ENCODE results near the gene C2CD4C. TPM values are rescaled to one million over a fixed set of nuclear protein-coding genes. Genes with fewer than 3 reads are reported as not detected.
A peak's percentile ranks its signal among the peaks of the same experiment; 100 is the strongest.

Gene C2CD4C
- total RNA-seq, 3 donors from 2014 or later (not counting 1 experiment from before 2014, with no cell fraction given) = not detected

DNA sequence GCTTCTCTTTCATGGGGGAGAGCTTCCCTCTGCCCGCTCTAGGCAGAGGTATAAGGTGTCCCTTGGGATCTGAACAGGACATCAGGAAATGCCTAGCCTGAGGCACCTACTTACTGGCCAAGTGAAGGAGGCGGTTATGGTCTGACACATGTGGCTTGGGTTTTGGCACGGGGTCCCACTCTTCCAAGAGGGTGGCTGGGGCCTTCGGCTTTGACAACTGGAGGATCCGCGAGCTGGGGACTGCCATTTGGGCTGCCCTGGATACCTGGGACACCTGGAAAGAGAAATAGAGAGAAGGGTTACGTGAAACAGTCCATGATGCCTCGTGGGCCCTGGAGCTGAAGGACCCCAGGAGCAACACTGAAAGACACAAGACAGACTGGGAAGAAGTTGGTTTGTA lies 42.0 kb downstream of the C2CD4C start:
- no peak for ATAC-seq
- Mint-ChIP-seq H3K4me1 (no peaks in the 10 kb centered on the region), H3K36me3 (no peaks in the 10 kb centered on the region), H3K27me3 (ENCODE audit: low read depth in 2 of 2) (peaks cover 13 to 18% of the 10 kb centered on the region in 2 donors), H3K27ac (no peak overlapping the region), H3K4me3 (no peak overlapping the region), H3K9me3 (no peaks in the 10 kb centered on the region)
- H3K4me3 ChIP-seq (ENCODE audit: low read length) = no peak overlapping the region
- H3K27me3 ChIP-seq (ENCODE audit: control insufficient read depth, insufficient read depth, low read length) = no peaks in the 10 kb centered on the region
- TF ChIP-seq, protein P1, sequence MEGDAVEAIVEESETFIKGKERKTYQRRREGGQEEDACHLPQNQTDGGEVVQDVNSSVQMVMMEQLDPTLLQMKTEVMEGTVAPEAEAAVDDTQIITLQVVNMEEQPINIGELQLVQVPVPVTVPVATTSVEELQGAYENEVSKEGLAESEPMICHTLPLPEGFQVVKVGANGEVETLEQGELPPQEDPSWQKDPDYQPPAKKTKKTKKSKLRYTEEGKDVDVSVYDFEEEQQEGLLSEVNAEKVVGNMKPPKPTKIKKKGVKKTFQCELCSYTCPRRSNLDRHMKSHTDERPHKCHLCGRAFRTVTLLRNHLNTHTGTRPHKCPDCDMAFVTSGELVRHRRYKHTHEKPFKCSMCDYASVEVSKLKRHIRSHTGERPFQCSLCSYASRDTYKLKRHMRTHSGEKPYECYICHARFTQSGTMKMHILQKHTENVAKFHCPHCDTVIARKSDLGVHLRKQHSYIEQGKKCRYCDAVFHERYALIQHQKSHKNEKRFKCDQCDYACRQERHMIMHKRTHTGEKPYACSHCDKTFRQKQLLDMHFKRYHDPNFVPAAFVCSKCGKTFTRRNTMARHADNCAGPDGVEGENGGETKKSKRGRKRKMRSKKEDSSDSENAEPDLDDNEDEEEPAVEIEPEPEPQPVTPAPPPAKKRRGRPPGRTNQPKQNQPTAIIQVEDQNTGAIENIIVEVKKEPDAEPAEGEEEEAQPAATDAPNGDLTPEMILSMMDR (IDR thresholded peaks at IDR 0.05) = no peak
- no peaks in the 10 kb centered on the region for H3K36me3 ChIP-seq (ENCODE audit: control insufficient read depth, insufficient read depth, low read length)
- WGBS (ENCODE audit: insufficient coverage) = 91% methylated on average over 8 of the region's 8 CpGs
- H3K27ac ChIP-seq (ENCODE audit: low read length) = no peak overlapping the region
- intact Hi-C loops (cut with micrococcal nuclease) = no loop called here
- DNase-seq = peak in 1 of 2 donors; percentile 4
- H3K9me3 ChIP-seq (ENCODE audit: control insufficient read depth, insufficient read depth, low read length) = no peaks in the 10 kb centered on the region
- H3K4me1 ChIP-seq (ENCODE audit: control insufficient read depth, insufficient read depth, low read length) = no peaks in the 10 kb centered on the region

DNA sequence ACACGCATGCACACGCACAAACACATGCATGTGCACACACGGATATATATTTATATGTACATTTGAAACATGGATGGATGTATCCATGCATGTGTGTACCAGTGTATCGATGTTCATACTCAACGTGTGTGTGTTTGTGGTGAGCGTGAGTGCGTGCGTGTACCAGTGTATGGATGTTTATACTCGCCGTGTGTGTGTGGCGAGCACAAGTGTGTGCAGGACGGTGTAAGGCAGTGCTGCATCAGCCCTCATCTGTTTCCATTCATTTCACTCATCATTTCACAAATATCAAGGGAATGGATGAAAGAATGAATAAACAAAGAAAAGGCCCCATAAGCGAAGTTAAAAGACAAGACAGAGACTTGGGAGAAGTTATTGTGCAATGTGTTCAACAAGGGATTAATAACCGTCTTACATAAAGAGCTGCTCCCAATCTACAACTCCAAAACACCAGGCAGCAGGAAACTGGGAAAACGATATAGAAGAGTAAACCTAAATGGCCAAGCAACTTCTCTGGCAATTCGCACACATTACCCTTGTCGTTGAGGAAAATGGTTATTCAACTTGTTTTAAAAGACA lies 42.7 kb downstream of the C2CD4C start:
- Histone ChIP-seq H3K4me3 (ENCODE audit: low read length) (no peak overlapping the region), H3K27ac (ENCODE audit: low read length) (no peak overlapping the region), H3K36me3 (ENCODE audit: control insufficient read depth, insufficient read depth, low read length) (no peaks in the 10 kb centered on the region), H3K27me3 (ENCODE audit: control insufficient read depth, insufficient read depth, low read length) (no peaks in the 10 kb centered on the region), H3K9me3 (ENCODE audit: control insufficient read depth, insufficient read depth, low read length) (no peaks in the 10 kb centered on the region), H3K4me1 (ENCODE audit: control insufficient read depth, insufficient read depth, low read length) (no peaks in the 10 kb centered on the region)
- Mint-ChIP-seq H3K27ac (no peak overlapping the region), H3K27me3 (ENCODE audit: low read depth in 2 of 2) (peaks cover 13 to 18% of the 10 kb centered on the region in 2 donors), H3K4me1 (no peaks in the 10 kb centered on the region), H3K4me3 (no peak overlapping the region), H3K36me3 (no peaks in the 10 kb centered on the region), H3K9me3 (no peaks in the 10 kb centered on the region)
- ATAC-seq = no peak
- 91% methylated on average over 12 of the region's 17 CpGs for WGBS (ENCODE audit: insufficient coverage)
- DNase-seq = peak in 1 of 2 donors; percentile 5
- intact Hi-C loops (cut with micrococcal nuclease) = no loop called here
- TF ChIP-seq, protein P1 (IDR thresholded peaks at IDR 0.05) = no peak

DNA sequence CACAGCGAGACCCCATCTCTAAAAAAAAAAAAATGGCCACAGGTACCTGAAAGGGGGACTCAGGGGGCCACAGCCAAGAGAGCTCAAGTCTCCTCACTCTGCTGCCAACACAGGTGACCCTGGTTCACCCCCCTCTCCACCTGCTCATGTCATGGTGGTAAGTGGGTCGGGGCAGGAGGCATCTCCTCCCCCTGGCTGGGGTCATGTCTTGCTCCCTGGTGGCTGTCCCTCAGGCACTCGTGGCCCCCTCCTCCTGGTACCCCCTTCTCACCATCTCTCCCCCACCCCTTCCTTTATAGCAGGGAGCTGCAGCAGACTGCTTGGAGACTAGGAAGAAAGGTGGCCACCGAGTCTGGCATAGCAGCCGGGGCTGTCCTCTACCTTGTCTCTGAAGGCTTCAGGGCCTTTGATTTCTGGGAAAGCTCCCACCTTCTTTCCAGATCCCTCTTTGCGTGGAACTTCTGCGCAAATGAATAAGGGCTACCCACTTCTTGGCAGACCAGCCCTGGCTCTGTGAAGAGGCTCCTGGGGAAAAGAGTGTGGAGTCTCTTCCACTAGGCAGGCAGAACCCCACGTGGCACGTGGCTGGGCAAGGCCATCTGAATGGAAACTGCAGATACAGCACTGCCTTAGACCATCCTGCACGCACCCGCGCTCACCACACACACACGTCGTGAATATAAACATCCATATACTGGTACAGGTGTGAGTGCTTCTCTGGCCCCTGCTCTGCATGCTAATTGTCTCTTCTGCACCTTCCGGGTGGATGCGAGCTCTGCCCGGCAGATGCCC lies 44.3 kb downstream of the C2CD4C start:
- TF ChIP-seq, protein P1 (IDR thresholded peaks at IDR 0.05) = no peak
- WGBS (ENCODE audit: insufficient coverage) = 71% methylated on average over 17 of the region's 17 CpGs
- no peaks in the 10 kb centered on the region for H3K4me1 ChIP-seq (ENCODE audit: control insufficient read depth, insufficient read depth, low read length)
- no peaks in the 10 kb centered on the region for H3K36me3 ChIP-seq (ENCODE audit: control insufficient read depth, insufficient read depth, low read length)
- no peaks in the 10 kb centered on the region for H3K4me1 Mint-ChIP-seq
- H3K4me3 Mint-ChIP-seq = no peak overlapping the region
- H3K27ac Mint-ChIP-seq = no peak overlapping the region
- no peaks in the 10 kb centered on the region for H3K36me3 Mint-ChIP-seq
- H3K27me3 Mint-ChIP-seq (ENCODE audit: low read depth in 2 of 2) = peaks cover 13 to 18% of the 10 kb centered on the region in 2 donors
- no peak overlapping the region for H3K27ac ChIP-seq (ENCODE audit: low read length)
- H3K27me3 ChIP-seq (ENCODE audit: control insufficient read depth, insufficient read depth, low read length) = no peaks in the 10 kb centered on the region
- DNase-seq (no peak), ATAC-seq (no peak)
- no peaks in the 10 kb centered on the region for H3K9me3 Mint-ChIP-seq
- H3K4me3 ChIP-seq (ENCODE audit: low read length) = no peak overlapping the region
- no peaks in the 10 kb centered on the region for H3K9me3 ChIP-seq (ENCODE audit: control insufficient read depth, insufficient read depth, low read length)
- intact Hi-C loops (cut with micrococcal nuclease) = no loop called here

Measured in natural killer cell (primary cell).